Tibial nerve (tissue), 4 donors: ENCODE measurements around the gene VTN. TPM values are rescaled to one million over a fixed set of nuclear protein-coding genes. Genes with fewer than 3 reads are reported as not detected.
A peak's percentile ranks its signal among the peaks of the same experiment; 100 is the strongest.

Source experiments
- DNase-seq, 2 donors: peaks; one replicate each; pipeline ENCODE4 v3.0.0-alpha.2; 2019; ENCODE audit warnings: low spot score in 2 of 2
- H3K27ac ChIP-seq, 4 donors: fragments of 200-600 bp; sonication (generic) in 3 of 4; one replicate each; pipeline ENCODE4 v1.5.1; 2017 to 2019; ENCODE audit warnings: mild to moderate bottlenecking in 1 of 4
- H3K27me3 ChIP-seq, 2 donors: fragments of 200-600 bp; sonication (generic) in 1 of 2; one replicate each; pipeline versions ENCODE4 v1.5.1 to v1.6.0; 2017 to 2019
- H3K36me3 ChIP-seq, 3 donors: fragments of 200-600 bp; sonication (generic); one replicate each; pipeline ENCODE4 v1.5.1; 2018 to 2019
- H3K4me1 ChIP-seq, 4 donors: fragments of 200-600 bp; sonication (generic) in 3 of 4; one replicate each; pipeline ENCODE4 v1.5.1; 2017 to 2019
- H3K4me3 ChIP-seq, 4 donors: fragments of 200-600 bp; sonication (generic) in 3 of 4; one replicate each; pipeline ENCODE4 v1.5.1; 2017 to 2019; ENCODE audit warnings: mild to moderate bottlenecking in 1 of 4, moderate library complexity in 1 of 4
- H3K9me3 ChIP-seq, 4 donors: fragments of 200-600 bp; sonication (generic) in 3 of 4; one replicate each; pipeline ENCODE4 v1.5.1; 2017 to 2019
- EP300 ChIP-seq, 2 donors: sonication (generic); formaldehyde crosslinking; IDR thresholded peaks; one replicate each; pipeline ENCODE4 v1.6.1; 2017; ENCODE audit warnings: antibody characterized with exemption in 2 of 2, mild to moderate bottlenecking in 1 of 2
- POLR2A ChIP-seq, 2 donors: fragments of 450-650 bp; IDR thresholded peaks; one replicate each; pipeline ENCODE4 v1.6.1; 2017; ENCODE audit warnings: antibody characterized with exemption in 2 of 2, mild to moderate bottlenecking in 2 of 2, moderate library complexity in 2 of 2
- WGBS, 2 donors: methylation state at CpG; one replicate each; pipeline ENCODE4 v1.1.5; 2018; 5-methylcytosine and 5-hydroxymethylcytosine counted together
- total RNA-seq, 4 donors: library from RNA; depleted of rRNA; stranded (reverse); fragments of >200 nt; gene quantifications; one replicate each; pipeline ENCODE4 v1.1.0, GENCODE V29; 2016
- TF ChIP-seq, protein P1 (sequence below), 5 experiments: fragments of 200-600 bp in 3 of 5; fragments of 450-650 bp in 2 of 5; sonication (generic) in 3 of 5; IDR thresholded peaks; one replicate each; pipeline ENCODE4 v1.5.1; 2016 to 2019; ENCODE audit warnings: antibody characterized with exemption in 5 of 5, mild to moderate bottlenecking in 3 of 5, moderate library complexity in 2 of 5

VTN gene
- total RNA-seq, 4 donors from 2014 or later: 0.90 to 22.7 (median 1.8) TPM

DNA sequence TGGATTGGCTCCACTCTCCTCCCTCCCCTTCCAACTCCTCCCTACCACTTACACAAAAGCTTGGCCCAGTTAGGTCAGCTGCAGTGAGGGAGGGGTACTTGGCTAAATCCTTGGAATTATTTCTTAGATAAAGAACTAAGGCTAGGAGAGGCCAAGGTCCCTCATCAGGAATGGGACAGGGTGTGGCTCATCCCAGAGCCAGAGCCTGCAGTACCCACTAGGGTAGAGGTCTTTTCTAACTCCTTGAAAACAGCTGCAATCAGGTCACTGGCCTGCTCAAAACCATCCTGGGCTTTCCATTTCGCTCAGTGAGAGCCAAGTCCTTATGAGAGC, 37.8 kb upstream of the VTN start:
- no peak for DNase-seq
- Histone ChIP-seq H3K9me3 (no peaks in the 10 kb centered on the region), H3K27me3 (no peaks in the 10 kb centered on the region)

DNA sequence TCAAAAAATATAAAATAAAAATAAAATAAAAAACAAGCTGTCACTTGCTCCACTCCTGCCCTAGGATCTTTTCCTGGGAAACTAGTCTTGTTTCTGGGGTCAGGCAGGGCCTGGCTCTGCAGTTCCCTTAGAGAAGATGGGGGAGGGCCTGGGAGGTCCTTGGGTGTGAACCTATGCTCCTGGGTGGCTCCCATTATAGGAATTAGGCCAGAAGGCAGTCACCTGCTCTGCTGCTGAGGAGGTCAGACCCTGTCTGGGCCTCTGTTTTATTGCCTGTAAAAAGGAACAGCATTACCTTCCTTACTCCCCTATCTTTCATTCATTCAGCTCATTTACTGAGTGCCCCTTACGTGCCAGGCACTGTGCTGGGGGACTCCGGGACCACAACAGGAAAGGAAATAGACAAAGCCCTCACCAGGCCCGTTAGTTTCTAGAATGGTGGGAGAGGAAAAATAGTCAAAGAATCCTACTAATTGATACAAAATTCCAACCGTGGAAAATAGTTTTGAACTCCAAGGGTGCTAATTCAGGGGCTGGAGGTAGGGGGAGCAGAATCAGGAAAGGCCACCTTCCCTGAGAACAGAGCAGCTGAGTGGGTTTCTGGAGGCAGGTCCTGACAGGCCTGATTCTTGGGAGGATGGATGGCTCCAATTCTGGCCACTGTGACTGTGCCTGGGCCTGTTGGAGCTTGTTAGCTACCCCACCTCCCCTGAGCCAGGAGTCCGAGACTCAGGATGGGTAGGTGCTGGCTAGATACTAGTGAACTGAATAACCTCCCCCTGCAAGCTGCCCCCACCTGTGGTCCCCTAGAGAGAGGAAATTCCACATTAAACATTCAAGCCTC, 37.2 kb upstream of the VTN start:
- Histone ChIP-seq H3K4me3 (no peak overlapping the region), H3K27ac (no peak overlapping the region), H3K36me3 (peaks cover 0 to 9% (median 0%) of the 10 kb centered on the region in 3 donors), H3K9me3 (no peaks in the 10 kb centered on the region), H3K4me1 (peaks cover 0 to 21% (median 4%) of the 10 kb centered on the region in 4 donors), H3K27me3 (no peaks in the 10 kb centered on the region)
- TF ChIP-seq, protein P1, sequence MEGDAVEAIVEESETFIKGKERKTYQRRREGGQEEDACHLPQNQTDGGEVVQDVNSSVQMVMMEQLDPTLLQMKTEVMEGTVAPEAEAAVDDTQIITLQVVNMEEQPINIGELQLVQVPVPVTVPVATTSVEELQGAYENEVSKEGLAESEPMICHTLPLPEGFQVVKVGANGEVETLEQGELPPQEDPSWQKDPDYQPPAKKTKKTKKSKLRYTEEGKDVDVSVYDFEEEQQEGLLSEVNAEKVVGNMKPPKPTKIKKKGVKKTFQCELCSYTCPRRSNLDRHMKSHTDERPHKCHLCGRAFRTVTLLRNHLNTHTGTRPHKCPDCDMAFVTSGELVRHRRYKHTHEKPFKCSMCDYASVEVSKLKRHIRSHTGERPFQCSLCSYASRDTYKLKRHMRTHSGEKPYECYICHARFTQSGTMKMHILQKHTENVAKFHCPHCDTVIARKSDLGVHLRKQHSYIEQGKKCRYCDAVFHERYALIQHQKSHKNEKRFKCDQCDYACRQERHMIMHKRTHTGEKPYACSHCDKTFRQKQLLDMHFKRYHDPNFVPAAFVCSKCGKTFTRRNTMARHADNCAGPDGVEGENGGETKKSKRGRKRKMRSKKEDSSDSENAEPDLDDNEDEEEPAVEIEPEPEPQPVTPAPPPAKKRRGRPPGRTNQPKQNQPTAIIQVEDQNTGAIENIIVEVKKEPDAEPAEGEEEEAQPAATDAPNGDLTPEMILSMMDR (IDR thresholded peaks at IDR 0.05): no peak
- no peak for TF ChIP-seq EP300 (IDR thresholded peaks at IDR 0.05)
- no peak for TF ChIP-seq POLR2A (IDR thresholded peaks at IDR 0.05)
- 68 to 72% methylated on average over 5 of the region's 5 CpGs for WGBS, 2 donors
- DNase-seq: no peak

More for the DNA sequence above, 37.8 kb upstream of the VTN start:
- peaks cover 0 to 3% (median 0%) of the 10 kb centered on the region in 3 donors for H3K36me3 ChIP-seq
- no peak overlapping the region for H3K4me3 ChIP-seq
- TF ChIP-seq EP300 (IDR thresholded peaks at IDR 0.05): no peak
- TF ChIP-seq POLR2A (IDR thresholded peaks at IDR 0.05): no peak
- TF ChIP-seq, protein P1 (IDR thresholded peaks at IDR 0.05): no peak
- no peak overlapping the region for H3K27ac ChIP-seq
- H3K4me1 ChIP-seq: peaks cover 0 to 21% (median 4%) of the 10 kb centered on the region in 4 donors
- 78 to 100% methylated on average over 1 of the region's 1 CpG for WGBS, 2 donors

DNA sequence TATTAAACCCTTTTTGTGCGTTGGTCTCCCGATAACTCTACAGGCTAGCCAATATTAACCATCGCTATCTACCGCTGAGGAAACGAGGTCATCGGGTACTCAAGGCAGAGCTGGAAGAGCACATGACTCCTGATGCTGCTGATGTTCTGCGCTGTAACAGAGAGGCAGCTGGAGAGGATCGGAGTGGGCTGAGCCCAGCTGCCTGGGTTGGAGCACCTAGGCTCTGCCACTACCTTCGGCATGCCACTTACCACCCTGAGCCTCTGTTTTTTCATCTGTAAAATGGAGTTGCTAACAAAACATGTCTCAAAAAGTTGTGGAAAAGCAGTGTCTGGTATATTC, 36.3 kb upstream of the VTN start:
- peak overlapping the region in 2 of 4 donors; percentile 66 to 70 for H3K27ac ChIP-seq

DNA sequence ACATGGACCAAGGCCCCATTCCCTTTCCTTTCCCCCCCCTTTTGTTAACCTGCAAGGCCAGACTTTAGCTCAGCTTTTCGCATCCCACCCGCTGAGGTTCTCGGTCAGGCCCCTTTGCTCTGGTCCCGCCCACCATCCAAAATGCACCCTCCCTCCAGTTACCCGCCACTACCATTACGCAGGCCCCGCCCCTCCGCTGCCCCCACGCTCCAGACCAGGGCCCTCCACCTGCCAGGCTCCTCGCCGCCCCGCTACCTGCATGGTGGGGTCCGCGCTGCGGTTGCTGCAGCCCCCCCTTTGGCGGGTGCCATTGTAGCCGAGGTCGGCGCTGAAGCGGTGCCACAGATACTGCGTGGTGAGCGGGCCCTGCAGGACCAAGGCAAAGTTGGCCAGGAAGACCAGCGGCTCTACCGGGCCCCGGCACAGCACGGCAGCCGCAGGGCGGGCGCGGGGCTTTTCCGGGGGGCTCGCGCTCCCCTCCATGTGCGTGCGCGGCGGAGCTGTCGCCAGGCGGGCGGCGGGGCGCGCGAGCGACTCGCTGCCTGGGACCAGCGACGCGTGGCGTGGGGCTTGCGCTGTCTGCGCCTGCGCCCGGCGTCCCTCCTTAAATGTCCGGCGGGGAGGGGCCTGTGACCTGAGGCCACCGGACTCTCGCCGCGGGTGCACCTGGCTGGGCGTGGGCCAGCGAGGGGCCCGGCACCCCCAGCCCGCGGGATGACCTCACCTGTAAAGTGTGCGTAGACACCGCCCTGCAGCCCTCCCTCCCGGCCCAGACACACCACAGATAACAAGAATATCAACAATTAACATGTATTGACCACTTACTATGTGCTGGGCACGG, 35.7 kb upstream of the VTN start, which contains the start of gene SLC46A1:
Gene SLC46A1, minus strand, starts transcription at position 581 of the 841 bp plus-strand sequence. Its CDS starts 98 bp downstream, at position 483.
- H3K9me3 ChIP-seq: no peaks in the 10 kb centered on the region
- DNase-seq: peak in 1 of 2 donors; percentile 44
- WGBS, 2 donors: 1% methylated on average over 32 to 60 of the region's 70 CpGs
- peak within 1 kb of the TSS; percentile 73 to 94 (median 78) for H3K4me3 ChIP-seq
- peak within 1 kb of the TSS in 3 of 4 donors; percentile 22 to 70 (median 66) for H3K27ac ChIP-seq
- no peaks in the 10 kb centered on the region for H3K27me3 ChIP-seq
- peaks cover 0 to 24% (median 0%) of the 10 kb centered on the region in 3 donors for H3K36me3 ChIP-seq
- peaks cover 0 to 21% (median 4%) of the 10 kb centered on the region in 4 donors for H3K4me1 ChIP-seq
- TF ChIP-seq EP300 (IDR thresholded peaks at IDR 0.05): no peak
- TF ChIP-seq, protein P1 (IDR thresholded peaks at IDR 0.05): no peak
- TF ChIP-seq POLR2A (IDR thresholded peaks at IDR 0.05): no peak

More for the DNA sequence above, 36.3 kb upstream of the VTN start:
- Histone ChIP-seq H3K27me3 (no peaks in the 10 kb centered on the region), H3K4me3 (peak overlapping the region; percentile 73 to 94 (median 78)), H3K4me1 (peaks cover 0 to 21% (median 4%) of the 10 kb centered on the region in 4 donors), H3K9me3 (no peaks in the 10 kb centered on the region), H3K36me3 (peaks cover 0 to 18% (median 0%) of the 10 kb centered on the region in 3 donors)
- TF ChIP-seq EP300 (IDR thresholded peaks at IDR 0.05): no peak
- TF ChIP-seq, protein P1 (IDR thresholded peaks at IDR 0.05): no peak
- no peak for TF ChIP-seq POLR2A (IDR thresholded peaks at IDR 0.05)
- DNase-seq: no peak
- 29 to 33% methylated on average over 7 to 9 of the region's 9 CpGs for WGBS, 2 donors
